Right atrium auricular region (tissue), 2 donors: ENCODE results near the gene MDFI. TPM values are rescaled to one million over a fixed set of nuclear protein-coding genes. Genes with fewer than 3 reads are reported as not detected.

ENCODE experiments used
- DNase-seq: peaks from one replicate; pipeline ENCODE4 v3.0.0-alpha.2; 2019; ENCODE audit warnings: low spot score
- H3K27ac ChIP-seq, 2 donors: fragments of 200-600 bp; sonication (generic); 1 replicate in 1 of 2; 2 replicates in 1 of 2; pipeline ENCODE4 v1.5.1; 2016 to 2019
- H3K27me3 ChIP-seq, 2 donors: fragments of 200-600 bp; sonication (generic); one replicate each; pipeline versions ENCODE4 v1.5.1 to v1.6.0; 2017 to 2019
- H3K36me3 ChIP-seq: fragments of 200-600 bp; sonication (generic); one replicate; pipeline ENCODE4 v1.5.1; 2016
- H3K4me1 ChIP-seq, 2 donors: fragments of 200-600 bp; sonication (generic); one replicate each; pipeline versions ENCODE4 v1.5.1 to v1.6.0; 2017 to 2019
- H3K4me3 ChIP-seq, 2 donors: fragments of 200-600 bp; sonication (generic); 1 replicate in 1 of 2; 2 replicates in 1 of 2; pipeline ENCODE4 v1.5.1; 2017 to 2019; ENCODE audit warnings: mild to moderate bottlenecking in 1 of 2, moderate library complexity in 1 of 2
- H3K9me3 ChIP-seq, 2 donors: fragments of 200-600 bp; sonication (generic); one replicate each; pipeline ENCODE4 v1.5.1; 2019
- CTCF ChIP-seq, 2 donors: fragments of 200-600 bp; sonication (generic); IDR thresholded peaks; one replicate each; pipeline ENCODE4 v1.5.1; 2019; ENCODE audit warnings: antibody characterized with exemption in 2 of 2
- total RNA-seq, 2 donors: library from RNA; depleted of rRNA; stranded (reverse); fragments of >200 nt; gene quantifications; one replicate each; pipeline ENCODE4 v1.1.0, GENCODE V29; 2016

MDFI gene
- total RNA-seq, 2 donors from 2014 or later, result 1.5 to 12.3 TPM

GRCh38 chr6:41646026-41646795 lies 7.9 kb downstream of the MDFI start:
- Histone ChIP-seq H3K36me3 (no peaks in the 10 kb centered on the region), H3K27me3 (no peaks in the 10 kb centered on the region), H3K4me3 (no peak overlapping the region), H3K27ac (no peak overlapping the region), H3K4me1 (no peaks in the 10 kb centered on the region), H3K9me3 (no peaks in the 10 kb centered on the region)
- no peak for TF ChIP-seq CTCF (IDR thresholded peaks at IDR 0.05)
- no peak for DNase-seq

DNA sequence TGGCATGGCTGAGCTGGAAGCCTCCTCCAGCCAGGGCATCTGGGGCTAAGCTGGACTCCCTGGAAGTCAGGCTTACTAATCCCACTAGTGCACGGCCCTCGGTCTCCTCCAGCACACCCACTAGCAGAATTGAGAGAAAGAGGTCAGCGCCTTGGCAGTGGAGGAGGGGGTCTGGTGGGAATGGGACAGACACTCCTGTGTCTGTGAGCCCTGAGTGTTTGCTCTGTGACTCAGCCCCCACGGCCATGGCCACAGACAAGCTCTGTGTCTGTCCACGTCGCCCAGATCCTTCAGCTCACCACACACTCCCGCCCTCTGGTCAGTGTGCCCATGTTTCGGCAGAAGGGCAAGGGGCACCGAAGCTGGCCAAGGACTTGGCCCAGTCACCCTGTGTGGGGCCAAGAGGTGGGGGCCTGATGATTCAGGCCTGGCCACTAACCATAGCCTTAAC lies 8.8 kb downstream of the MDFI start:
- Histone ChIP-seq H3K27me3 (no peaks in the 10 kb centered on the region), H3K9me3 (no peaks in the 10 kb centered on the region), H3K27ac (no peak overlapping the region), H3K4me3 (no peak overlapping the region), H3K36me3 (no peaks in the 10 kb centered on the region), H3K4me1 (no peaks in the 10 kb centered on the region)
- TF ChIP-seq CTCF (IDR thresholded peaks at IDR 0.05), result no peak
- DNase-seq, result no peak

GRCh38 chr6:41648070-41648585 lies 9.9 kb downstream of the MDFI start:
- Histone ChIP-seq H3K4me3 (no peak overlapping the region), H3K27ac (no peak overlapping the region), H3K9me3 (no peaks in the 10 kb centered on the region), H3K27me3 (no peaks in the 10 kb centered on the region), H3K4me1 (no peaks in the 10 kb centered on the region), H3K36me3 (no peaks in the 10 kb centered on the region)
- no peak for DNase-seq
- no peak for TF ChIP-seq CTCF (IDR thresholded peaks at IDR 0.05)

DNA sequence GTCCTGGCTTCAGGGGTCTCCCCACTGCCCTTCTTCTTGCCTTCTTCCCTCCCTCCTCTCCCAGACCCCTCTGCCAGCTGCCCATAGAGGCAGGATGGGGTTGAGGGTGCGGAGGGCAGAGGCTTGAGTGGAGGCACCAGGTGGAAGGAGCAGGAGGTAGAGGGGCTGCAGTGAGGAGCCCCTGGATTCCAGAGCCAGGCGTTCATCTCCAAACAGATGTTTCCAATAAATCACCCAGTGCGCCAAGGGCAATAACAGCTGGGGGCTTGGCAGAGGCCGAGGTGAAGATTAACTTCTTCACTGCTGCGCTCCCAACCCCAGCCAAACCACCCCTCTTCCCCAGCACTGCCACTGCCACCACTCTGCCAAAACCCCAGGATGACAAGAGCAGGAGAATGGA lies 10.7 kb downstream of the MDFI start:
- no peak overlapping the region for H3K27ac ChIP-seq
- H3K4me1 ChIP-seq, result no peaks in the 10 kb centered on the region
- H3K4me3 ChIP-seq, result no peak overlapping the region
- H3K27me3 ChIP-seq, result no peaks in the 10 kb centered on the region
- H3K36me3 ChIP-seq, result no peaks in the 10 kb centered on the region
- DNase-seq, result no peak
- no peak for TF ChIP-seq CTCF (IDR thresholded peaks at IDR 0.05)
- no peaks in the 10 kb centered on the region for H3K9me3 ChIP-seq

DNA sequence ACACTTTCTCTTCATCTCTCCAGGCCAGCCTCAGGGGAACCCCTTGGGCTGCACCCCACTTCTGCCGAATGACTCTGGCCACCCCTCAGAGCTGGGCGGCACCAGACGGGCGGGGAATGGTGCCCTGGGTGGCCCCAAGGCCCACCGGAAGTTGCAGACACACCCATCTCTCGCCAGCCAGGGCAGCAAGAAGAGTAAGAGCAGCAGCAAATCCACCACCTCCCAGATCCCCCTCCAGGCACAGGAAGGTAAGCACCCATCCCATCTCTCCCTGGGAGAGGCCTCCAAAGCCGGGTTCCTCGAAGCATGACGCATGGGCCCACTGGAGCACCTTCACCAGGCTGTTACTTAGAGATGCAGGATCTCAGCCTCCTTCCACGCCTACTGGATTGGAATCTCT lies 11.3 kb downstream of the MDFI start:
- H3K4me3 ChIP-seq, result no peak overlapping the region
- no peaks in the 10 kb centered on the region for H3K36me3 ChIP-seq
- DNase-seq, result no peak
- H3K27me3 ChIP-seq, result no peaks in the 10 kb centered on the region
- no peak for TF ChIP-seq CTCF (IDR thresholded peaks at IDR 0.05)
- no peaks in the 10 kb centered on the region for H3K4me1 ChIP-seq
- H3K9me3 ChIP-seq, result no peaks in the 10 kb centered on the region
- H3K27ac ChIP-seq, result no peak overlapping the region
